ENCODE results near the gene PCSK1.

PCSK1 gene

DNA sequence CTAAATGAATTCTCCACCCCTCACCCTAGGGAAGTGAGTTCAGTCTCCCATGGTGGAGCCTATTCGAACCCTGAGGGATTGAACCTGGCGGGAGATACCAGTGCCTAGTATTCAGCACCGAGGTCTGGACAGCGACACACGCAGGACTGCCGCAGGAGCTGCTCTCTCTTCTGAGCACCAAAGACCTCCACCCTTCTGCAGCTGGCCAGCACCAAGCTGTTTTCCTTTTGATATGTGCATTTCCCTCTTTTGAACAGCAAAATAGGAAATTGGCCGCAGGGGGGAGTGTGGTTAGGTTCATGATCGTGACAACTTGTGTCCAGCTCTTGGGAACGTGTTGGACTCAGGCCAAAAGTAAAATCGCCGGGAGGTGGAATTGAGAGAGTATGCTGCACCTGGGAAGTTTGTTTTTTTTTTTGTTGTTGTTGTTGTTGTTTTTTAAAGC lies 1.2 kb upstream of the PCSK1 start:
- TF ChIP-seq, protein P1, sequence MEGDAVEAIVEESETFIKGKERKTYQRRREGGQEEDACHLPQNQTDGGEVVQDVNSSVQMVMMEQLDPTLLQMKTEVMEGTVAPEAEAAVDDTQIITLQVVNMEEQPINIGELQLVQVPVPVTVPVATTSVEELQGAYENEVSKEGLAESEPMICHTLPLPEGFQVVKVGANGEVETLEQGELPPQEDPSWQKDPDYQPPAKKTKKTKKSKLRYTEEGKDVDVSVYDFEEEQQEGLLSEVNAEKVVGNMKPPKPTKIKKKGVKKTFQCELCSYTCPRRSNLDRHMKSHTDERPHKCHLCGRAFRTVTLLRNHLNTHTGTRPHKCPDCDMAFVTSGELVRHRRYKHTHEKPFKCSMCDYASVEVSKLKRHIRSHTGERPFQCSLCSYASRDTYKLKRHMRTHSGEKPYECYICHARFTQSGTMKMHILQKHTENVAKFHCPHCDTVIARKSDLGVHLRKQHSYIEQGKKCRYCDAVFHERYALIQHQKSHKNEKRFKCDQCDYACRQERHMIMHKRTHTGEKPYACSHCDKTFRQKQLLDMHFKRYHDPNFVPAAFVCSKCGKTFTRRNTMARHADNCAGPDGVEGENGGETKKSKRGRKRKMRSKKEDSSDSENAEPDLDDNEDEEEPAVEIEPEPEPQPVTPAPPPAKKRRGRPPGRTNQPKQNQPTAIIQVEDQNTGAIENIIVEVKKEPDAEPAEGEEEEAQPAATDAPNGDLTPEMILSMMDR (IDR thresholded peaks at IDR 0.05; ENCODE audit: low read depth, low read length): peak; percentile 55
- H3K4me3 ChIP-seq (ENCODE audit: low read depth, low read length): peak overlapping the region; percentile 67
- no peaks in the 10 kb centered on the region for H3K36me3 ChIP-seq
- DNase-seq: peak; percentile 68
- H3K4me1 ChIP-seq: no peaks in the 10 kb centered on the region
- peaks cover 13% of the 10 kb centered on the region for H3K27me3 ChIP-seq
- no peaks in the 10 kb centered on the region for H3K9me3 ChIP-seq

DNA sequence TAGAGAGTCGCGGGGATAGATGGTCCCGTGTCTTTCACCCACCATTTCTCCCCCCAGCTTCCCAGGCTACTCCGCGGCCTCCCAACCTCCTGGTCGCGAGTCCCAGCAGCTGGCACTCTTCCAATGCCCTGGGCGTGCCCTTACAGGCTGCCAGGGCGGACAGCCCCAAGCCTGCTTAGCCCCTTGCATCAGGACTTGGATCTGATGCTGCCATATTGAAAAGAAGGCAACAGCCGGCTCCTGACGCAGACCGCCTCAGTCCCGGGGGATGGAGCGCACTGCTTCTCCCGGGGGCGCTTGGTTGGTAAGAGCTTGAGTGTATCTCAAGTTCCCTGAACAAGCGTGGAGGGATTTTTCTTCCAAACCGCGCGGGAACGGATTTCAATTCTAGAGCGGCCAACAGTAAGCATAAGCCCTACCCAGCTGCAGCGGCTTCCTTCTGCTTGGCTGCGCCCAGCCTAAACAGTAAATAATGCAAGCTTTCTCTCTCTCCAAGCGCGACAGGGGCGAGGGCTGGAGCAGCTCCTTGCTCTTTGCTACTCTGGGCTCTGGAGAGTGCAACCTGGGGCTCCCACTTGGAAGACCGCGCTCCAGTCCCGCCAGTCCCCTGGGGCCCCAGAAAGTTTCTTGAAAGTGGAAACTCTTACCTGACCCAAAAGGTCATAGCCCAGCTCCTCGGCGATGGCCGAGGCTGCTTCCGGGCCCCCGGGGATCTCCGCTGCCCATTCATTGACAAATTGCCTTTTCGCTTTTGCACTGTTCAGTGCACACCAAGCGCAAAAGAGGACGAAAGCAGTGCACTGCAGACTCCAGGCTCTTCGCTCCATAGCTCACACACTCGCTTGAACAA lies 607 bp downstream of the PCSK1 start:
- Histone ChIP-seq H3K4me1 (no peaks in the 10 kb centered on the region), H3K36me3 (no peaks in the 10 kb centered on the region), H3K27me3 (peaks cover 13% of the 10 kb centered on the region), H3K4me3 (ENCODE audit: low read depth, low read length) (peak overlapping the region; percentile 67), H3K9me3 (no peaks in the 10 kb centered on the region)
- TF ChIP-seq, protein P1 (IDR thresholded peaks at IDR 0.05; ENCODE audit: low read depth, low read length): no peak
- DNase-seq: peak; percentile 71

DNA sequence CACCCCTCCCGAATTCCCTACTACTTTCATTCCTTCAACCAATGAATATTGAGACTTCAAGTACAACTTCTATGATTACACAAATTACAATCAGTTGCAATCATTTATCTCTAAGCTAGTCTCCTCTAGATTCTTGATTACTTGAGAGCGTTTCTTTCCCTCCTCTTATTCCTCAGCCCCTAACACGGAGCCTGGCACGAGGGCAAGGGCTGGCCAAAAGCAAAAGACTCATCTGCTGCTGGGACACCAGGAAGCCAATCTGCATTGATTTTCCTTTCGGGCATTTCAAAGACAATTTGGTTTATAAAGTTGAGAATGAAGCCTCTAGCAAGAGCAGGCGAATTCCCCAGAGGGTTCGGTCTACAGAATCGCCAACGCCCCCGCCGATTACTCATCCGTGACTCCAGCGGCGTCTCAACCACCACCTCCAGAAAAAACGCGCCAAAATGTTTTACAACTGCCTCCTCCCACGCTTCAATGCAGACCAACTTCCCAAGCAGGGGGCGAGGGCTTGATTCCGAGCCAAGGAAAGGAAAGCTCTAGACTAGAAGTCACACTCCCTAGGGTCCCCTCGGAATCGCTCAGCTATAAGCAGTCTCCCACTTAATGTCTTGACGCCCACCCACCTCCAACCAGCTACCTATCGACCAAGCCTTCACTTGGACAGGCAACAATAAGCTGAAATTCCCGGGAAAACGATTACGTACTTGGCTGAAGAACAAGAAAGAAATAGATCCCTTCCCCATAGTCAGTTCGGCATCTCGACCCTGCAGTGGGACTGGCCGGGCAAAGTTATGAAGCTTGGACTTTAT lies 1.5 kb downstream of the PCSK1 start:
- Histone ChIP-seq H3K4me1 (no peaks in the 10 kb centered on the region), H3K27me3 (peaks cover 13% of the 10 kb centered on the region), H3K4me3 (ENCODE audit: low read depth, low read length) (peak overlapping the region; percentile 67), H3K9me3 (no peaks in the 10 kb centered on the region), H3K36me3 (no peaks in the 10 kb centered on the region)
- peak; percentile 40 for DNase-seq
- TF ChIP-seq, protein P1 (IDR thresholded peaks at IDR 0.05; ENCODE audit: low read depth, low read length): no peak

DNA sequence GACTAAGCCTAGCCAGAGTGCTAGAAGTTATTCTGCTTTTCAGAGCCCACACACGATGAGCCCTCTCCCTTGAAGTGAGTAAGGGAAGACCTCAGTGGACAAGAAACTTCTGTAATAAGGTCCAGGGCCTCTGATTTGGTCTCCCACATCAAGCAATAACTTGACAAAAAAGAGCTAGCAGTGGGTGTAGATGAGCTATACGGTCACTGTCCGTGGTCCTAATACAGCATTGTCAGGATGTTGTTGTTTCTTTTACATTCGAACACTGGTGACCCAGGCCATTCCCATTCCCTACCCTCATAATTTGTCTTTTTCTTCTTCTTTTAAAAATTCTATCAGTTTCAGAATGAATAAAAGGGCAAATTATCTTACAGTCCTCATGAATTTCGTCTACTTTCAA lies 5.2 kb downstream of the PCSK1 start:
- no peaks in the 10 kb centered on the region for H3K36me3 ChIP-seq
- no peaks in the 10 kb centered on the region for H3K4me1 ChIP-seq
- no peak for DNase-seq
- TF ChIP-seq, protein P1 (IDR thresholded peaks at IDR 0.05; ENCODE audit: low read depth, low read length): no peak
- peaks cover 6% of the 10 kb centered on the region for H3K27me3 ChIP-seq
- no peaks in the 10 kb centered on the region for H3K9me3 ChIP-seq
- H3K4me3 ChIP-seq (ENCODE audit: low read depth, low read length): no peak overlapping the region

DNA sequence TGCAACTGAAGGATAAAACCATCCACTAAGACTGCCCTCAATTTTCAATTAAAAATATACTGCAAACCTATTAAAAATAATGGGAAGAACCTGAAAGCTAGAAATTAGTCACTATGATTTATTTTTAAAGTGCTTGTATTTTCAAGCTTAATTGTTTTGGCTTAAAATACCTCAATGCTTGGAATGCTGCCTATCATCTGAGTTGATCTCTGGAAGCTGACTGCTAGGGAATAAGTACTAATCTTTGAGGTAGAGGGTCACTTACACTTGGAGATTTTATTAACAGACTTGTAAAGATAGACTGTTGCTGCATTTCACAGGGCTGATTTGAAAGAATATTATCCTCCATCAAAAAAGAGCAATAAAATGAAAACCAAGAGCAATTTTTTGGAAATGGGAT lies 6.2 kb downstream of the PCSK1 start:
- H3K4me3 ChIP-seq (ENCODE audit: low read depth, low read length): no peak overlapping the region
- H3K36me3 ChIP-seq: no peaks in the 10 kb centered on the region
- H3K27me3 ChIP-seq: peaks cover 3% of the 10 kb centered on the region; the same call in 1 of the 2 replicates
- no peaks in the 10 kb centered on the region for H3K9me3 ChIP-seq
- no peak for DNase-seq
- H3K4me1 ChIP-seq: no peaks in the 10 kb centered on the region
- TF ChIP-seq, protein P1 (IDR thresholded peaks at IDR 0.05; ENCODE audit: low read depth, low read length): no peak

All from BE2C (cell line).